ENCODE measurements around the gene NRG3. TPM values are rescaled to one million over a fixed set of nuclear protein-coding genes. Genes with fewer than 3 reads are reported as not detected.
"Not testable (repeated sequence)": the region's sequence is repeated elsewhere in the genome, so short reads cannot be mapped to it uniquely, and the experiment has no call there.

NRG3 gene
- total RNA-seq, 2 experiments from 2014 or later, result not detected

DNA sequence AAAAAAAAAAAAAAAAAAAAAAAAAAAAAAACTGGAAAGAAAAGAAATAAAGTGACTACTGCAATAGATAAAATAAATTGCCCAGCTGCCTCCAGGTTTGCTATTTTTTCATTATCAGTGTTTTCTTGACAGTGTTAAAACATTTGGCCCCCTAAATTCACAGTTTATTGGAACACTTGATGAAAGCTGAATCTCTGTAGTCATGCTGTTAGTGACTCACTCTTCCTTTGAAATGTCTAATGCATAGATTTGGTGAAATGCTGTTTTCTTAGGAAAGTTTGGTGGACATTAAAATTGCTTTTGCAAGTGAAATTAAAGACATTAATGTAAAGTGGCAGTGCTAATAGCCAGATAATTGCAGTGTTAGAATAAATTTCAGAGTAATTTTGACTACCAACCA is 785.2 kb downstream of the NRG3 start:
- ATAC-seq, result no peak
- H3K4me1 Mint-ChIP-seq, result no peaks in the 10 kb centered on the region
- DNase-seq, result no peak
- no peaks in the 10 kb centered on the region for H3K27me3 Mint-ChIP-seq
- H3K27ac Mint-ChIP-seq, result no peak overlapping the region
- no peaks in the 10 kb centered on the region for H3K36me3 Mint-ChIP-seq
- no peaks in the 10 kb centered on the region for H3K9me3 Mint-ChIP-seq (ENCODE audit: low read depth)
- CTCF ChIA-PET, result no interaction called here
- H3K4me3 Mint-ChIP-seq, result no peak overlapping the region

DNA sequence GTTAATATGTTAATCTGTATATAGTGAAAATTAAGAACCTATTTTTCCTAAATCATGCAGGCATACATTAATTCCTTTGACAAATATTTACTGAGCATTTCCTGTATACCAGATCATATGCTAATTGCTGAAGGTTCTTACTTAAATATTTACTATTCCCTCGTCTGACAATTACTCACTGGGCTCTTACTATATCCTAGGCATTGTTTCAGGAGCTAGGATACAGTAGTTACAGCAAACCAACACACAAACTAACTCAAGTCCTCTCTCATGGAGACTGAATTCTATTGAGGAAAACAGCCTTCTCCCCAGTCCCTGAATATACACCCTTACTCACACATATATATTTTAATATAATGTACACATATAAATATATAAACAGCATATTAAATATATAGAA is 786.0 kb downstream of the NRG3 start:
- Mint-ChIP-seq H3K27me3 (no peaks in the 10 kb centered on the region), H3K9me3 (ENCODE audit: low read depth) (no peaks in the 10 kb centered on the region), H3K4me3 (no peak overlapping the region), H3K27ac (no peak overlapping the region), H3K4me1 (no peaks in the 10 kb centered on the region), H3K36me3 (no peaks in the 10 kb centered on the region)
- CTCF ChIA-PET, result no interaction called here
- no peak for ATAC-seq
- no peak for DNase-seq

DNA sequence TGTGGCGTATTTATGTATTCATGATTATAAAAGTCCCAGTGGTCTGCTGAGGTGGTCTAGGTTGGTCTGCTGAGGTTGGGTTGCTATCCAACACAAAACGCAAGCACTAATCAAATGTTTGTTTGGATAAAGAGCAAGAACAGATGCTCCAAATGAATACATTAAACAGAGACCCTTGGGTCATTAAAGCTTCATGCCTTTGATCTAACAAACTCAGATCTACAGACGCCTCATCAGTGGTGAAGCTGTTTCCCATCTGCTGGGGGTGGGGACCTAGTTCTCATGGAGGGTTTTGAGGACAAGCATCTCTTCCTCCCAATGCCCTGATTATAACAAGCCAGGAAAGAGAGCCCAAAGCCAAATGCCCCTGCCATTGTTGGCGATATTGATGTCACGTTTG is 786.7 kb downstream of the NRG3 start:
- no peaks in the 10 kb centered on the region for H3K4me1 Mint-ChIP-seq
- no peaks in the 10 kb centered on the region for H3K36me3 Mint-ChIP-seq
- CTCF ChIA-PET, result no interaction called here

GRCh38 chr10:82668221-82668895 is 793.4 kb downstream of the NRG3 start:
- Mint-ChIP-seq H3K27me3 (no peaks in the 10 kb centered on the region), H3K4me3 (no peak overlapping the region), H3K9me3 (ENCODE audit: low read depth) (peaks cover 4% of the 10 kb centered on the region), H3K27ac (no peak overlapping the region), H3K36me3 (no peaks in the 10 kb centered on the region), H3K4me1 (no peaks in the 10 kb centered on the region)
- CTCF ChIA-PET, result no interaction called here
- DNase-seq, result no peak
- ATAC-seq, result no peak

More for the DNA sequence above, 786.7 kb downstream of the NRG3 start:
- DNase-seq (no peak), ATAC-seq (no peak)
- Mint-ChIP-seq H3K27me3 (no peaks in the 10 kb centered on the region), H3K27ac (no peak overlapping the region), H3K9me3 (ENCODE audit: low read depth) (no peaks in the 10 kb centered on the region), H3K4me3 (no peak overlapping the region)

- CTCF ChIA-PET, result no interaction called here
- H3K4me3 Mint-ChIP-seq, result no peak overlapping the region
- no peaks in the 10 kb centered on the region for H3K36me3 Mint-ChIP-seq
- peaks cover 13% of the 10 kb centered on the region for H3K9me3 Mint-ChIP-seq (ENCODE audit: low read depth)
- ATAC-seq (no peak), DNase-seq (no peak)
- no peaks in the 10 kb centered on the region for H3K27me3 Mint-ChIP-seq
- H3K27ac Mint-ChIP-seq, result no peak overlapping the region
- no peaks in the 10 kb centered on the region for H3K4me1 Mint-ChIP-seq
Observed at GRCh38 chr10:82674036-82674435, 799.0 kb downstream of the NRG3 start.

- not testable (repeated sequence) for ATAC-seq, H3K27me3 Mint-ChIP-seq, H3K27ac Mint-ChIP-seq
Observed at GRCh38 chr10:82677932-82678331, 802.9 kb downstream of the NRG3 start.

GRCh38 chr10:82678451-82678850 is 803.5 kb downstream of the NRG3 start:
- H3K4me1 Mint-ChIP-seq; H3K36me3 Mint-ChIP-seq; H3K27ac Mint-ChIP-seq; H3K27me3 Mint-ChIP-seq; DNase-seq; H3K4me3 Mint-ChIP-seq; H3K9me3 Mint-ChIP-seq (ENCODE audit: low read depth); ATAC-seq; CTCF ChIA-PET: not testable (repeated sequence)

More at GRCh38 chr10:82677932-82678331, 802.9 kb downstream of the NRG3 start:
- H3K4me1 Mint-ChIP-seq, DNase-seq, CTCF ChIA-PET, H3K36me3 Mint-ChIP-seq, H3K4me3 Mint-ChIP-seq: not testable (repeated sequence)
- H3K9me3 Mint-ChIP-seq (ENCODE audit: low read depth), result peaks cover 11% of the 10 kb centered on the region

DNA sequence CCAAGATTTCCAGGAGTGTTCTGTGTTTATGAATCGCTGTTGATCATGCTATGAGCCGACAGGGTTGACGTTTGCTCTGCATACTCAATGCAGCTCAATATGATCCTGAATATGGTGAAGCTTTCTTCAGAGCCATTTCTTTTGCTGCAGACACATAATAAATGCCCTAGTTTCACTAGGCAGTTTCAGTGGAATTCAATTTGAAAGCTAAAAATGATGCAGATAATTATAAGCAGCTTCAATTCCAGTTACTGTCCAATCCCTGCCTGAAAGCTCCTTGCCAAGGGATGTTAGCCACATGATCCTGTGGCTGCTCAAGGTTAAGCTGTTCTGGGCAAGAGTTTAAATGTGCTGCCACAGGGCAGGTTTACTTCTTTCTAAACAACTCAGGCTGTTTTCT is 805.6 kb downstream of the NRG3 start:
- no peak for ATAC-seq
- Mint-ChIP-seq H3K4me3 (no peak overlapping the region), H3K4me1 (no peaks in the 10 kb centered on the region), H3K27me3 (no peaks in the 10 kb centered on the region), H3K9me3 (ENCODE audit: low read depth) (peaks cover 6% of the 10 kb centered on the region), H3K27ac (no peak overlapping the region), H3K36me3 (no peaks in the 10 kb centered on the region)
- no peak for DNase-seq
- CTCF ChIA-PET, result no interaction called here

- H3K27me3 Mint-ChIP-seq, result no peaks in the 10 kb centered on the region
- no peak for ATAC-seq
- no peak overlapping the region for H3K27ac Mint-ChIP-seq
- no peak overlapping the region for H3K4me3 Mint-ChIP-seq
- no peaks in the 10 kb centered on the region for H3K36me3 Mint-ChIP-seq
- CTCF ChIA-PET, result no interaction called here
- peaks cover 10% of the 10 kb centered on the region for H3K9me3 Mint-ChIP-seq (ENCODE audit: low read depth)
- H3K4me1 Mint-ChIP-seq, result no peaks in the 10 kb centered on the region
- DNase-seq, result no peak
Observed at GRCh38 chr10:82683945-82684344, 809.0 kb downstream of the NRG3 start.

- Mint-ChIP-seq H3K27ac (no peak overlapping the region), H3K4me3 (no peak overlapping the region), H3K4me1 (no peaks in the 10 kb centered on the region), H3K36me3 (no peaks in the 10 kb centered on the region), H3K9me3 (ENCODE audit: low read depth) (peaks cover 8% of the 10 kb centered on the region), H3K27me3 (no peaks in the 10 kb centered on the region)
- ATAC-seq (no peak), DNase-seq (no peak)
- CTCF ChIA-PET, result no interaction called here
Observed at GRCh38 chr10:82685087-82685486, 810.1 kb downstream of the NRG3 start.

DNA sequence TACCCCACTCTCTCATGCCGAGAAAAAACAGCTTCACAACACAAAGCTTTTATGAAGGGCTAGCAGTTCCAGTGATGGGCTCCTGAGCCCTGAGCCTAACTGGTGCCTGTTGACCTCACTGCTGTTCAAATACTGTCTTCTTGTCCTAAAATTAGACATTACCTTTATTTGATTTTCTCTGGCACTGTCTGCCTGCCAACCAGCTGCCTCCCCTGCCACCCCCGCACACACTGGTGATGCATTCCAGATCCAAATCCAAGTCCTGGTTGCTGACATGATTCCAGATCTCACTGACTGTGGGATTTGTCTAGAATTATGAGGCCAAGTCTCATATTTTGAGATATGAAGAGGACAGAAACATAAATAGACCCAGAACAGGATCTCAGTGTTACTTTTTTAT is 816.2 kb downstream of the NRG3 start:
- Mint-ChIP-seq H3K9me3 (ENCODE audit: low read depth) (peaks cover 25% of the 10 kb centered on the region), H3K27ac (no peak overlapping the region), H3K36me3 (no peaks in the 10 kb centered on the region), H3K4me3 (no peak overlapping the region), H3K4me1 (no peaks in the 10 kb centered on the region), H3K27me3 (no peaks in the 10 kb centered on the region)
- DNase-seq (no peak), ATAC-seq (no peak)
- CTCF ChIA-PET, result no interaction called here

DNA sequence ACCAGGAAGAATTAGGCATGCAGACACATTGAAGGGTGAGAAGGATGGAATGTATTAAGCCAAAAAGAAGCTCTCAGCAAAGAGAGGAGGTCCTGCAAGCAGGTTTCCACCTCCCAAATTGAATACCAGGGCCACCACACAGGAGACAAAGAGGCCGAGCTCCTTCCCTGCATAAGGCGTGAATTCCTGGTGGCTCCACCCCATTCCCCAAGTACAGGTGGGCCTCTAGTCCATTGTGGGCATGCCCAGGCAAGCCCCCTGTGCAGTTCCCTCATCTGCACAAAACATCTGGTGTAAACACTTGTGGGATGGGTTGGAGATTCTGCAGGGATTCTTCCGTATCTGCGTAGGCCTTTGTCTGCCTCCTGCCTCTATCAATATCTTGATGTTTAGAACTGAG is 817.5 kb downstream of the NRG3 start:
- H3K4me1 Mint-ChIP-seq, result no peaks in the 10 kb centered on the region
- no peak overlapping the region for H3K4me3 Mint-ChIP-seq
- no peak overlapping the region for H3K27ac Mint-ChIP-seq
- no peak for DNase-seq
- no peaks in the 10 kb centered on the region for H3K36me3 Mint-ChIP-seq
- peaks cover 24% of the 10 kb centered on the region for H3K9me3 Mint-ChIP-seq (ENCODE audit: low read depth)
- no peaks in the 10 kb centered on the region for H3K27me3 Mint-ChIP-seq
- CTCF ChIA-PET, result no interaction called here
- no peak for ATAC-seq

DNA sequence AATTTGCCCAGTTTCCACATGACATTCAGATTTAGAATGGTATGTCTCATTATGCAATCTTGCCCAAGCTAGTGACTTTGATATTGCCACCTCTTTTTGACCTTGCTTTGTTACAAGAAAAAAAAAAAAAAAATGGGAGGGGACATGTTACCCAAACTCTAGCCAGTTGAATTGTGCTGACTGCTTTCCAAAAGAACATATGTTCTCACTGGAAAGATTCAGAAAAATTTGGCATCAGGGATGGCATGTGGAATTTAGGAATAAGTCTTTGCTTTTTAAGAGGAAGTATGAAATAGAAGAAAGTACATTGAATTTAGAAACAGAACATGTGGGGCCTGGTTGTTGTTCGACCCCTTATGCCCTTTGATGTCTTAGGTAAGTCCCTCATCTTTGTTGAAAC is 846.8 kb downstream of the NRG3 start:
- Mint-ChIP-seq H3K27ac (no peak overlapping the region), H3K36me3 (no peaks in the 10 kb centered on the region), H3K4me1 (no peaks in the 10 kb centered on the region), H3K9me3 (ENCODE audit: low read depth) (peaks cover 13% of the 10 kb centered on the region), H3K27me3 (no peaks in the 10 kb centered on the region), H3K4me3 (no peak overlapping the region)
- CTCF ChIA-PET, result no interaction called here
- no peak for DNase-seq
- ATAC-seq, result no peak

DNA sequence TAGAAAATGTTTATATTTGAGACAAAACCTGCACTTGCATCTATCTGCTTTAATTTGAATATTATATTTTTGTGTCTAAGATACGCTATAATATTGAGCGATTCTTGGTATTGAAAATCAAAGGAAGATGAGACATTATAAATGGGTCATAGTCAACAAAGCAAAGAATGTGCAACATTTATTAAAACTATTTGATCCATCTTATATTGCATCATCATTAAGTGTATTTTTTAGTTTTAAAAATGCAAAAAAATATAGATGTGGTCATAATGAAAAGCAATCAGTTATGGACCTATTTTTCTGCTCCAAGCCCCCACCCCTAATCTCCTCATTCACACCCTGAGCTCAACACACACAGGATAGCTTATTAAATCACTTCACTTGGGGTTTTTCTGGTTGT is 847.3 kb downstream of the NRG3 start:
- Mint-ChIP-seq H3K27ac (no peak overlapping the region), H3K4me3 (no peak overlapping the region), H3K4me1 (no peaks in the 10 kb centered on the region), H3K27me3 (no peaks in the 10 kb centered on the region), H3K36me3 (no peaks in the 10 kb centered on the region), H3K9me3 (ENCODE audit: low read depth) (peaks cover 15% of the 10 kb centered on the region)
- no peak for DNase-seq
- CTCF ChIA-PET, result no interaction called here
- no peak for ATAC-seq

DNA sequence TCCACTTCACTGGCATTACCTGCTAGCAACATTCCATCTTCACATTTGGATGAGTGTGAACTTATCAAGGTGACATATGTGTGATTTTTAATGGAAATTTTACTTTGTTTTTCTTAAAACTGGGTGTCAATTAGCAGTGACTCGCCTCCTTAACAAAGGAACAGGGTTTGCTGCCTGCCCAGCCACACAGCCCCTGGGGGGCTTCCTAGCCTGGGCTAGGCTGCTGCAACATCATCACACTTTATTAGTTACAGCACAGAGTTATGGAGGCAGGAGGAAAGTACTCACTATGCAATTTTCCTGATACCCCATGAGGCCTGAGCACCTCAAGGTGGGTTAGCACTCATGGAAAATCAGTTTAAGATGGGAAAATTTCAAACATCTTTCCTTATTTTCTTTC is 861.3 kb downstream of the NRG3 start:
- CTCF ChIA-PET, result no interaction called here
- no peak for DNase-seq
- Mint-ChIP-seq H3K9me3 (ENCODE audit: low read depth) (peaks cover 2% of the 10 kb centered on the region), H3K27ac (no peak overlapping the region), H3K4me1 (no peaks in the 10 kb centered on the region), H3K27me3 (no peaks in the 10 kb centered on the region), H3K4me3 (no peak overlapping the region), H3K36me3 (no peaks in the 10 kb centered on the region)
- no peak for ATAC-seq
